GM19351 (cell line): ENCODE data around the gene VAV1.

ENCODE experiments used
- ATAC-seq: cut with Tn5 transposase; IDR thresholded peaks from one replicate; pipeline ENCODE4 v1.9.1; 2021; ENCODE audit warnings: mild to moderate bottlenecking, moderate library complexity; ENCODE audit not compliant: unreplicated experiment

Gene VAV1

GRCh38 chr19:6886277-6886897 lies 113.9 kb downstream of the VAV1 start:
- no peak for ATAC-seq

GRCh38 chr19:6887316-6887715 lies 114.8 kb downstream of the VAV1 start, which contains the start of gene ADGRE1:
Gene ADGRE1, plus strand, starts transcription at chr19:6887579. Its CDS starts 30 bp downstream, at chr19:6887609.
- no peak for ATAC-seq

GRCh38 chr19:6888967-6889366 lies 116.5 kb downstream of the VAV1 start:
- no peak for ATAC-seq

GRCh38 chr19:6890401-6890913 lies 117.9 kb downstream of the VAV1 start:
- ATAC-seq, result no peak

GRCh38 chr19:6890938-6891337 lies 118.4 kb downstream of the VAV1 start:
- ATAC-seq, result no peak

GRCh38 chr19:6891761-6892385 lies 119.4 kb downstream of the VAV1 start:
- no peak for ATAC-seq

- no peak for ATAC-seq
Measured at GRCh38 chr19:6894313-6894712, 121.8 kb downstream of the VAV1 start.

GRCh38 chr19:6903446-6903845 lies 130.9 kb downstream of the VAV1 start:
- ATAC-seq, result no peak

- no peak for ATAC-seq
Measured at GRCh38 chr19:6906559-6907060, 134.1 kb downstream of the VAV1 start.
